ENCODE data around the gene CAMSAP2. TPM values are rescaled to one million over a fixed set of nuclear protein-coding genes. Genes with fewer than 3 reads are reported as not detected.
A peak's percentile ranks its signal among the peaks of the same experiment; 100 is the strongest.
"Not testable (repeated sequence)": the region's sequence is repeated elsewhere in the genome, so short reads cannot be mapped to it uniquely, and the experiment has no call there.

The CAMSAP2 gene
- total RNA-seq, 1 experiment from 2014 or later: 35.1 TPM

DNA sequence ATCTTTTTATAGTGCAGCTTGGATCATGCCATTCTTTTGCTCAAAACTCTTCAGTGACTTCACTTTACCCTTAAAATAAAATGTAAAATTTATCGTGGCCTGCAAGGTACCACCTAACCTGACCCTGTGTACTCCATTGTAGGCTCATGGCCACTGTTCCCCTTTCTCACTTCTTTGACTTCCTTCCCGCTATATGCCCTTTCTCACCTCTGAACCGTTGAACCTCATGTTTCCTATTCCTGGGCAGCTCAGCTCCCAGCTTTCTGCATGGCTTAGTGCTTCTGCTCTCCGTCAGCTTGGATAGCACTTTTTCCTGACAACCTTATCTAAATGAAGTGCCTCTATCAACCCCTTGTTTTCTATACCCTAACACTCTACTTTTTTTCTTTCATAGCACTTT lies 73.0 kb downstream of the CAMSAP2 start:
- Histone ChIP-seq H3K27ac (no peak overlapping the region), H3K4me1 (replicated peaks) (no peaks in the 10 kb centered on the region), H3K27me3 (replicated peaks) (no peaks in the 10 kb centered on the region), H3K4me3 (no peak overlapping the region), H3K36me3 (peaks cover 44% of the 10 kb centered on the region), H3K9me3 (replicated peaks) (no peaks in the 10 kb centered on the region)
- DNase-seq (ENCODE audit: low read depth in 1 of 2, low spot score in 2 of 2): no peak

DNA sequence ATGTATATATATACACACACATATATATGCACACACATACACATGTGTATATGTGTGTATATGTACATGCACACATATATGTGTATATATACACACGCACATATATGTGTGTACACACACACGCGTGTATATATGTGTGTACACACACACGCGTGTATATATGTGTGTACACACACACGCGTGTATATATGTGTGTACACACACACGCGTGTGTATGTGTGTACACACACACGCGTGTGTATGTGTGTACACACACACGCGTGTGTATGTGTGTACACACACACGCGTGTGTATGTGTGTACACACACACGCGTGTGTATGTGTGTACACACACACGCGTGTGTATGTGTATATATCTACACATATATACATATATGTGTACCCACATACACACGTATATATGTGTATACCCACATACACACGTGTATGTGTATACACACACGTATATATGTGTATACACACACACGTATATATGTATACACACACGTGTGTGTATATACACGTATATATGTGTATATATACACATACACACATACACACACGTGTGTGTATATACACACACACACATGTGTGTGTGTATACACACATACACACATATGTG lies 78.0 kb downstream of the CAMSAP2 start:
- not testable (repeated sequence) for DNase-seq (ENCODE audit: low read depth in 1 of 2, low spot score in 2 of 2); H3K4me3 ChIP-seq; H3K27ac ChIP-seq; H3K9me3 ChIP-seq (replicated peaks); H3K27me3 ChIP-seq (replicated peaks); H3K4me1 ChIP-seq (replicated peaks)
- H3K36me3 ChIP-seq: peaks cover 26% of the 10 kb centered on the region

DNA sequence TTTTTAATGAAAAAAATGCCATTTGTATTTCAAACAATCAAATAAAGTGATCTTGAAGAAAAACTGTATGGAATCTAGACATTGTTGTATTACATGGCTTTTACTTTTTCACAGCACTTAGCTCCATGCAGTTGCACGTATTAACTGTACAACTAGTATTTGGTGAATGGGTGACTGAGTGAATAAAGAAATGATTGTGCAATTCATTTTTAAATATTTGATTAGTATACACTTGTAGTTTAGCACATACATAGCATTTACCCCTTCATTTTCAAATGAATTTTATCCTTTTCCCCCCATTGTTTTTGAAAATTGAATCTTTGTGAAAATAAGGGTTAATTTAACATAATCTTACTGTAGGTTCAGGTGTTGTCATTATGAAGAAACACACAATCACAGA lies 79.6 kb downstream of the CAMSAP2 start:
- Histone ChIP-seq H3K4me3 (no peak overlapping the region), H3K4me1 (replicated peaks) (no peaks in the 10 kb centered on the region), H3K36me3 (peaks cover 30% of the 10 kb centered on the region), H3K9me3 (replicated peaks) (no peaks in the 10 kb centered on the region), H3K27ac (no peak overlapping the region), H3K27me3 (replicated peaks) (no peaks in the 10 kb centered on the region)
- no peak for DNase-seq (ENCODE audit: low read depth in 1 of 2, low spot score in 2 of 2)

DNA sequence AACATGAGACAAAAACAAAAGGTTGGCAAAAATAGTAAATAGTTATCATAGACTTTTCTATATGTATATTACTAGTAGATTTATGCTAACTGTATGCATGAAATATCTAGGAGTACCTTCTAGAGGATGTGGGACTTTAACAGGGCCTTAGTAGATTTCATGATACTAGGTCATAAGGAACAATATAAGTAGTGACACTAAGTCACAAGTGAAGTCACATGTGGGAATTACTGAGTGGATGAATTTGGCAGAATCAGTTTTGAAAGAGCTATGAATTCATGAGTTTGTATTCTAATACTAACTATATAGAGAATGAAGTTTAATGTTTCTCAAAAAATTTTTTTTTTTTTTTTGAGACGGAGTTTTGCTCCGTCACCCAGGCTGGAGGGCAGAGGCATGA lies 81.0 kb downstream of the CAMSAP2 start:
- H3K27me3 ChIP-seq (replicated peaks): no peaks in the 10 kb centered on the region
- H3K36me3 ChIP-seq: peaks cover 25% of the 10 kb centered on the region
- H3K27ac ChIP-seq: no peak overlapping the region
- H3K4me1 ChIP-seq (replicated peaks): no peaks in the 10 kb centered on the region
- H3K9me3 ChIP-seq (replicated peaks): no peaks in the 10 kb centered on the region
- DNase-seq (ENCODE audit: low read depth in 1 of 2, low spot score in 2 of 2): no peak
- no peak overlapping the region for H3K4me3 ChIP-seq

DNA sequence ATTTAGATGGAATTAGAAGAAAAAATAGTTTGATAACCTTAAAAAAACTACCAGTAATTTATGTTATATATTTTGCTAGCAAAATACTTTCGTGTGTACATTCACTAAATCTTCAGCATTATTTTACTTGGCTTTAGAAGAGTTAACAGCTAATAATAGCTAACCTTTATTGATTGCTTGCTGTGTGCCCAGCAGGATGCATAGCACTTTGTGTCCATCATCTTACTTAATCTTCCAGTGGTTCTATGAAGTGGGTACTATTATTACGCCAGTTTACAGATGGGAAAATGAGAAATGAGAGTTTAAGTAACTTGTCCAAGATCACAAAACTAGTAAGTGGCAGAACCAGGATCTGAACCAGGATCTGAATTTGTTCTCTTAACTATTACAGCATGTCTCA lies 92.4 kb downstream of the CAMSAP2 start:
- no peaks in the 10 kb centered on the region for H3K27me3 ChIP-seq (replicated peaks)
- H3K27ac ChIP-seq: no peak overlapping the region
- H3K4me1 ChIP-seq (replicated peaks): no peaks in the 10 kb centered on the region
- H3K9me3 ChIP-seq (replicated peaks): no peaks in the 10 kb centered on the region
- DNase-seq (ENCODE audit: low read depth in 1 of 2, low spot score in 2 of 2): no peak
- H3K36me3 ChIP-seq: peaks cover 5% of the 10 kb centered on the region
- no peak overlapping the region for H3K4me3 ChIP-seq

DNA sequence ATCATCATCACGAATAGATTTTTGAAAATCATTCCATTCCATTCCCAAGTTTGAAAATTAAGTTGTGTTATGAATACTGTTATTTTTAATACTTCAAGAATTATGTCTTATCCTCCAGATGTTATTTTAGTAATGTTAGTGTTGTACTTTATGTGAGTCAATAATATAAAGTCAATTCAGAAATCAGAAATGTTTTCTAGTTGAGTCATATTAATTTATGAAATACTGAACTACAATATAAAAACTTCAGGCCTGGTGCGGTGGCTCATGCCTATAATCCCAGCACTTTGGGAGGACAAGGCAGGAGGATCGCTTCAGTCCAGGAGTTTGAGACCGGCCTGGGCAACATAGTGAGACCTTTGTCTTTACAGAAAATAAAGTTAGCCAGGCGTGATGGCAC lies 95.7 kb downstream of the CAMSAP2 start:
- Histone ChIP-seq H3K9me3 (replicated peaks) (no peaks in the 10 kb centered on the region), H3K36me3 (peaks cover 15% of the 10 kb centered on the region), H3K27ac (no peak overlapping the region), H3K4me3 (no peak overlapping the region), H3K4me1 (replicated peaks) (peaks cover 19% of the 10 kb centered on the region), H3K27me3 (replicated peaks) (no peaks in the 10 kb centered on the region)
- DNase-seq (ENCODE audit: low read depth in 1 of 2, low spot score in 2 of 2): no peak

GRCh38 chr1:200836213-200836612 lies 97.5 kb downstream of the CAMSAP2 start:
- no peak for DNase-seq (ENCODE audit: low read depth in 1 of 2, low spot score in 2 of 2)
- no peak overlapping the region for H3K27ac ChIP-seq
- no peak overlapping the region for H3K4me3 ChIP-seq
- H3K27me3 ChIP-seq (replicated peaks): no peaks in the 10 kb centered on the region
- peaks cover 26% of the 10 kb centered on the region for H3K36me3 ChIP-seq
- peaks cover 20% of the 10 kb centered on the region for H3K4me1 ChIP-seq (replicated peaks)
- H3K9me3 ChIP-seq (replicated peaks): no peaks in the 10 kb centered on the region

- Histone ChIP-seq H3K9me3 (replicated peaks) (no peaks in the 10 kb centered on the region), H3K27me3 (replicated peaks) (no peaks in the 10 kb centered on the region), H3K36me3 (peaks cover 29% of the 10 kb centered on the region), H3K27ac (peak overlapping the region; percentile 56), H3K4me1 (replicated peaks) (peaks cover 20% of the 10 kb centered on the region), H3K4me3 (no peak overlapping the region)
- peak in 1 of 2 experiments; percentile 29 for DNase-seq (ENCODE audit: low read depth in 1 of 2, low spot score in 2 of 2)
Measured at GRCh38 chr1:200837931-200838571, 99.4 kb downstream of the CAMSAP2 start.

- Histone ChIP-seq H3K36me3 (peaks cover 32% of the 10 kb centered on the region), H3K27me3 (replicated peaks) (no peaks in the 10 kb centered on the region), H3K4me3 (no peak overlapping the region), H3K27ac (peak overlapping the region; percentile 56), H3K4me1 (replicated peaks) (peaks cover 20% of the 10 kb centered on the region), H3K9me3 (replicated peaks) (no peaks in the 10 kb centered on the region)
- DNase-seq (ENCODE audit: low read depth in 1 of 2, low spot score in 2 of 2): peak; percentile 47 to 77
Measured at GRCh38 chr1:200838676-200839445, 100.2 kb downstream of the CAMSAP2 start.

DNA sequence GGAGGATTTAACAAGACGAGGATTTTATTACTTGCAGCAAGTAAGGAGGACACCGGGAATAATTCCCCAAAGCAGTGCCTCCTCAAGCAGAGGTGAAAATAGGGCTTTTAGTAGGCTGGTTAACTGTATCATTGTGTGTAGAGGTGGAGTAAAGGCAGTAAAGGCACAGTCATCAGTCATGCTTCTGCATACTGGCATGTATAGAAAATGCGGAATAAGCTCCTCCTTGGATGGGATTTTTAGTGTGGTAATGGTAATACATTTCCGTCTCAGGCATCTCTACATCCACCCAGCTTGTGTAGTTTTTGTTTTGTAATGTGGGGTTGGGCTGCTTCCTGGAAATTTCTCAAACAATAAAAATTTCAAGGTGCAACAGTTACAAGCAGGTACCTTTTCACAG lies 106.7 kb downstream of the CAMSAP2 start:
- no peaks in the 10 kb centered on the region for H3K9me3 ChIP-seq (replicated peaks)
- no peak for DNase-seq (ENCODE audit: low read depth in 1 of 2, low spot score in 2 of 2)
- H3K4me1 ChIP-seq (replicated peaks): no peaks in the 10 kb centered on the region
- peaks cover 58% of the 10 kb centered on the region for H3K36me3 ChIP-seq
- no peak overlapping the region for H3K27ac ChIP-seq
- no peaks in the 10 kb centered on the region for H3K27me3 ChIP-seq (replicated peaks)
- H3K4me3 ChIP-seq: no peak overlapping the region

GRCh38 chr1:200846398-200846797 lies 107.7 kb downstream of the CAMSAP2 start:
- Histone ChIP-seq H3K4me1 (replicated peaks) (no peaks in the 10 kb centered on the region), H3K4me3 (no peak overlapping the region), H3K36me3 (peaks cover 64% of the 10 kb centered on the region), H3K27me3 (replicated peaks) (no peaks in the 10 kb centered on the region), H3K27ac (no peak overlapping the region), H3K9me3 (replicated peaks) (no peaks in the 10 kb centered on the region)
- DNase-seq (ENCODE audit: low read depth in 1 of 2, low spot score in 2 of 2): no peak

DNA sequence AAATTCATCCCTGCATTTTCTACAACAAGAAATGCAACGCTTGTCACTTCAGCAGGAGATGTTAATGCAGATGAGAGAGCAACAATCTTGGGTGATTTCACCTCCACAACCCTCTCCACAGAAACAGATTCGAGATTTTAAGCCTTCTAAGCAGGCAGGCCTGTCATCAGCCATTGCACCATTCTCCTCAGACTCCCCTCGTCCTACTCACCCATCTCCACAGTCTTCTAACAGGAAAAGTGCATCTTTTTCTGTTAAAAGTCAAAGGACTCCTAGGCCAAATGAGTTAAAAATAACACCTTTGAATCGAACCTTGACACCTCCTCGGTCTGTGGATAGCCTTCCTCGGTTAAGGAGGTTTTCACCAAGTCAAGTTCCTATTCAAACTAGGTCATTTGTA lies 110.7 kb downstream of the CAMSAP2 start:
- Histone ChIP-seq H3K27me3 (replicated peaks) (no peaks in the 10 kb centered on the region), H3K4me3 (no peak overlapping the region), H3K36me3 (peaks cover 80% of the 10 kb centered on the region), H3K4me1 (replicated peaks) (no peaks in the 10 kb centered on the region), H3K27ac (no peak overlapping the region), H3K9me3 (replicated peaks) (no peaks in the 10 kb centered on the region)
- no peak for DNase-seq (ENCODE audit: low read depth in 1 of 2, low spot score in 2 of 2)

GRCh38 chr1:200850554-200850953 lies 111.9 kb downstream of the CAMSAP2 start:
- Histone ChIP-seq H3K9me3 (replicated peaks) (no peaks in the 10 kb centered on the region), H3K4me1 (replicated peaks) (no peaks in the 10 kb centered on the region), H3K27me3 (replicated peaks) (no peaks in the 10 kb centered on the region), H3K36me3 (peaks cover 81% of the 10 kb centered on the region), H3K27ac (no peak overlapping the region), H3K4me3 (no peak overlapping the region)
- DNase-seq (ENCODE audit: low read depth in 1 of 2, low spot score in 2 of 2): no peak

DNA sequence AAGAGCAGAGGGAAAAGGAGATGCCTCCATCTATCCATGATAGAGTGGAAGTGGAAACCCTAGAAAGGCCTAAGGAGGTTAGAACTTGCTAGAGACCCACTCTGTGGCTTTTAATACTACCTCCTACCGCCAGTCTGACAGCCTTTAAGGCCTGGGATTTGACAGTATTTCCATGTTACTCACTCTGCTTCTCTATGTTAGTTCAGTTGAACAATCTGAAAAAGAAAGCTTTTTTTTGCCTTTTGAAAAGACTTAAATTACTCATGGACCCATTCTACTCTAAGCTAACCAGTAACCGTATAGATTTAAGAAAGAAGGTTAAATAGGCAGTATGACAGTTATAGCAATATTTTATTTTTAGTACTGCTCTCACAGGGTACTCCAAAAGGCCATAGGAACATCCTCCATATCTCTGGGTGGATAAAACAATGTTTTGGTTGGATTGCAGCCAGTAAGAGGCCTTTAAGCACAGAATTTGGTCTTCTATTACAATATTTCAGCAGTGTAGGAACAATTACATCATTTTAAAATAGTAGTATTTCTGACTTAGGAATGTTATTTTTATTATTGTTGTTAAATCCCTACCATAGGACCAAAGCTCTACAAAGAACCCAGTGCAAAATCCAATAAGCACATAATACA lies 118.1 kb downstream of the CAMSAP2 start:
- no peak for DNase-seq (ENCODE audit: low read depth in 1 of 2, low spot score in 2 of 2)
- no peak overlapping the region for H3K27ac ChIP-seq
- peaks cover 55% of the 10 kb centered on the region for H3K36me3 ChIP-seq
- H3K9me3 ChIP-seq (replicated peaks): no peaks in the 10 kb centered on the region
- no peak overlapping the region for H3K4me3 ChIP-seq
- no peaks in the 10 kb centered on the region for H3K27me3 ChIP-seq (replicated peaks)
- H3K4me1 ChIP-seq (replicated peaks): no peaks in the 10 kb centered on the region
